Endodermal cell (in vitro differentiated cells): ENCODE data around the gene CABLES2. TPM values are rescaled to one million over a fixed set of nuclear protein-coding genes. Genes with fewer than 3 reads are reported as not detected.

Source experiments
- DNase-seq: peaks from one replicate; pipeline ENCODE4 v3.0.0-alpha.2; 2017
- H3K27ac ChIP-seq: 2 replicates; pipeline ENCODE4 v1.5.1; 2013; ENCODE audit warnings: mild to moderate bottlenecking, low read depth, low read length, moderate library complexity
- H3K27me3 ChIP-seq: 2 replicates; pipeline ENCODE4 v1.6.1; 2013; ENCODE audit warnings: mild to moderate bottlenecking, low read length, moderate library complexity; ENCODE audit not compliant: insufficient read depth, control insufficient read depth, poor library complexity, severe bottlenecking
- H3K36me3 ChIP-seq: 2 replicates; pipeline ENCODE4 v1.7.0; 2013; ENCODE audit warnings: mild to moderate bottlenecking, low read length, moderate library complexity; ENCODE audit not compliant: control insufficient read depth, insufficient read depth
- H3K4me1 ChIP-seq: one replicate; pipeline ENCODE4 v1.7.0; 2013; ENCODE audit warnings: low read length; ENCODE audit not compliant: control insufficient read depth, insufficient read depth
- H3K4me3 ChIP-seq: 2 replicates; pipeline ENCODE4 v1.5.1; 2013; ENCODE audit warnings: mild to moderate bottlenecking, low read length, moderate library complexity
- H3K9ac ChIP-seq: 2 replicates; pipeline ENCODE4 v1.6.1; 2013; ENCODE audit warnings: mild to moderate bottlenecking, low read length, moderate library complexity; ENCODE audit not compliant: poor library complexity, severe bottlenecking; ENCODE audit errors: extremely low read depth
- H3K9me3 ChIP-seq: 2 replicates; pipeline ENCODE4 v1.6.1; 2013; ENCODE audit warnings: mild to moderate bottlenecking, low read length, moderate library complexity; ENCODE audit not compliant: control insufficient read depth
- H3K27ac Mint-ChIP-seq: 2 replicates; pipeline ENCODE4 v1.8.0; 2020; ENCODE audit warnings: mixed read lengths
- H3K27me3 Mint-ChIP-seq: 2 replicates; pipeline ENCODE4 v1.8.0; 2021; ENCODE audit warnings: mild to moderate bottlenecking, mixed read lengths; ENCODE audit not compliant: insufficient read depth
- H3K36me3 Mint-ChIP-seq: 2 replicates; pipeline ENCODE4 v1.8.0; 2020; ENCODE audit warnings: low read depth, mixed read lengths
- H3K4me1 Mint-ChIP-seq: 2 replicates; pipeline ENCODE4 v1.8.0; 2020; ENCODE audit warnings: mixed read lengths
- H3K4me3 Mint-ChIP-seq: 2 replicates; pipeline ENCODE4 v1.8.0; 2020; ENCODE audit warnings: mild to moderate bottlenecking, moderate library complexity, mixed read lengths
- H3K9me3 Mint-ChIP-seq: 2 replicates; pipeline ENCODE4 v1.8.0; 2020; ENCODE audit warnings: mild to moderate bottlenecking, mixed read lengths
- CTCF ChIP-seq: fragments of 200-600 bp; sonication (generic); conservative IDR thresholded peaks from 2 replicates; pipeline ENCODE4 v1.5.0; 2021; ENCODE audit warnings: antibody characterized with exemption, mild to moderate bottlenecking
- WGBS, 2 experiments: methylation state at CpG; one replicate each; pipeline versions ENCODE4 v1.1.5 to v1.1.7; 2013; ENCODE audit warnings: missing lambda C conversion rate in 2 of 2, mixed read lengths in 1 of 2; ENCODE audit not compliant: insufficient coverage in 1 of 2, insufficient read length in 1 of 2; 5-methylcytosine and 5-hydroxymethylcytosine counted together
- total RNA-seq, 2 donors: library from RNA; stranded (reverse); fragmentation: NEBNext Ultra II Directional in 1 of 2; extraction: Animal tissue kit (Norgen Biotek cat#: 25700) in 1 of 2; gene quantifications; 2 replicates in 1 of 2; 3 replicates in 1 of 2; pipeline ENCODE4 v1.2.1, GENCODE V29; 2021

CABLES2 gene
- total RNA-seq, 2 donors from 2014 or later = 10.4 to 15.6 TPM

- Histone ChIP-seq H3K4me3 (no peak overlapping the region), H3K27me3 (no peaks in the 10 kb centered on the region), H3K27ac (no peak overlapping the region), H3K4me1 (peaks cover 46% of the 10 kb centered on the region), H3K9ac (no peak overlapping the region), H3K9me3 (no peaks in the 10 kb centered on the region), H3K36me3 (peaks cover 16% of the 10 kb centered on the region)
- H3K27ac Mint-ChIP-seq = peak overlapping the region; percentile 88
- no peaks in the 10 kb centered on the region for H3K27me3 Mint-ChIP-seq
- no peaks in the 10 kb centered on the region for H3K9me3 Mint-ChIP-seq
- peaks cover 27% of the 10 kb centered on the region for H3K4me1 Mint-ChIP-seq
- TF ChIP-seq CTCF = peak; percentile 30
- WGBS, 2 experiments = 86 to 90% methylated on average over 16 to 22 of the region's 22 CpGs
- H3K36me3 Mint-ChIP-seq = peaks cover 3% of the 10 kb centered on the region
- peak; percentile 74 for DNase-seq
- peak overlapping the region; percentile 62 for H3K4me3 Mint-ChIP-seq
Observed at GRCh38 chr20:62363920-62364851, 42.9 kb downstream of the CABLES2 start.

GRCh38 chr20:62362991-62363919 is 43.8 kb downstream of the CABLES2 start:
- Histone ChIP-seq H3K9ac (no peak overlapping the region), H3K9me3 (no peaks in the 10 kb centered on the region), H3K27ac (peak overlapping the region; percentile 53), H3K36me3 (peaks cover 16% of the 10 kb centered on the region), H3K4me3 (no peak overlapping the region), H3K27me3 (no peaks in the 10 kb centered on the region), H3K4me1 (peaks cover 42% of the 10 kb centered on the region)
- peaks cover 3% of the 10 kb centered on the region for H3K36me3 Mint-ChIP-seq
- H3K4me1 Mint-ChIP-seq = peaks cover 24% of the 10 kb centered on the region
- DNase-seq = peak; percentile 88
- no peaks in the 10 kb centered on the region for H3K27me3 Mint-ChIP-seq
- peak; percentile 54 for TF ChIP-seq CTCF
- whole genome bisulfite sequencing, 2 experiments = 74 to 79% methylated on average over 11 to 20 of the region's 20 CpGs
- H3K4me3 Mint-ChIP-seq = no peak overlapping the region
- H3K27ac Mint-ChIP-seq = peak overlapping the region; percentile 96
- H3K9me3 Mint-ChIP-seq = no peaks in the 10 kb centered on the region

GRCh38 chr20:62362590-62362940 is 44.5 kb downstream of the CABLES2 start:
- peak overlapping the region; percentile 82 for H3K9ac ChIP-seq
- H3K36me3 ChIP-seq = peaks cover 16% of the 10 kb centered on the region
- Mint-ChIP-seq H3K27ac (peak overlapping the region; percentile 96), H3K4me1 (peaks cover 24% of the 10 kb centered on the region), H3K4me3 (no peak overlapping the region), H3K36me3 (peaks cover 3% of the 10 kb centered on the region), H3K9me3 (no peaks in the 10 kb centered on the region), H3K27me3 (no peaks in the 10 kb centered on the region)
- no peaks in the 10 kb centered on the region for H3K9me3 ChIP-seq
- no peak overlapping the region for H3K4me3 ChIP-seq
- peaks cover 36% of the 10 kb centered on the region for H3K4me1 ChIP-seq
- no peak for TF ChIP-seq CTCF
- WGBS, 2 experiments = 93 to 96% methylated on average over 5 to 13 of the region's 13 CpGs
- H3K27ac ChIP-seq = peak overlapping the region; percentile 53
- DNase-seq = no peak
- no peaks in the 10 kb centered on the region for H3K27me3 ChIP-seq
